Activated CD4-positive, alpha-beta T cell treated with anti-CD3 and anti-CD28 coated beads, Interleukin-2, amount 50 U/mL, for 4 hours (primary cell): ENCODE measurements around the gene TSHR.
"Not testable (repeated sequence)": the region's sequence is repeated elsewhere in the genome, so short reads cannot be mapped to it uniquely, and the experiment has no call there.

ENCODE experiments used
- DNase-seq, 2 experiments: peaks; one replicate each; pipeline ENCODE4 v3.0.0-alpha.2; 2020

TSHR gene

DNA sequence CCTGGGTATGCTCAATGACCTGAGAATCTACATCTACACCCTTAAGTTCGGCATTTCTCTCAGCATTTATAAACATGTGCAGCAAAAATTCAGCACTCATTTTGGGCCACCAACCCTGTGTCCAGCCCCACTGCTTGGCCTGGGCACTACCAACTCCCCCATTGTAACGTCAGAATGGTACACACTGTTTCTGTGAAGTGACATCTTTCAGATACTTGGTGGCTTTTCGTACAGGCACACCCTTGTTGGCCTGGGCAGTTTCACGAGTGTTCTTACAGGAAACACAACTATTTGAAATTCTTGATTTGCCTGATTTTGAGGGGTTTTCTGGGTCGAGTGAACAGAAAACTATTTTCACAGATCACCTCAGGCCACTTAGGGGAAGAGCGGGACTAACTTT lies 46.0 kb downstream of the TSHR start:
- no peak for DNase-seq

- DNase-seq = no peak
Measured at GRCh38 chr14:81004575-81004974, 49.2 kb downstream of the TSHR start.

DNA sequence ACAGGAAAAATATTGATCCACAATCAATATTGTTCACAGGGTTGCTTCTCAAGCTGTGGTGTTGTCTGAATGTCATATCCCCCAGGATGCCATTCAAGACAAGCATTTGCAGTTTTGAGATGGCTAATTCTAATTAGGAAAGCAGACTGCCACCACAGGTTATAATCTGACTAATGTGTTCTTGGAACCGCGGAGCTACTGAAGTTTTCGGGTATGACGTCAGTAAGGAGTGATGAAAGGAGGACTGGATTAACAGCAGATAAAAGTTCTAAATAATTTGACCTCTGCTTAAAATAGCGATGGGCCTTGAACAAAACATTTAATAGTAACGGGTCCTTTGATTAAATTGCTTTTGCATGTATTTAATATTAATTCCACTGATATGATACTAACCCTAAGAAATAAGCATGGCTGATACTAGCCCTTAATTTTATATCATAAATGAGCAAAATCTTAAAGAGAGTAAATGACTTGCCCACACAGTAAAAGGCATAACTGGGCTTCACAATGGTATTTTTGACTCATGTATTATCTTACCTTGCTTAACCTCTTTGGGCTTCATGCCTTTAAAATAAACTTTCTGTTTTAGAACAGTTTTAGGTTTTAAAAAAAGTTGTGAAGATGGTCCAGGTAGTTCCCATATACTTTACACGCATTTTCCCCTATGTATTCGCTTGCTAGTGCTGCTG lies 50.3 kb downstream of the TSHR start:
- no peak for DNase-seq

- DNase-seq = no peak
Measured at GRCh38 chr14:81006266-81006665, 50.8 kb downstream of the TSHR start.

GRCh38 chr14:81007131-81007530 lies 51.7 kb downstream of the TSHR start:
- no peak for DNase-seq

- DNase-seq = no peak
Measured at GRCh38 chr14:81009346-81009745, 53.9 kb downstream of the TSHR start.

DNA sequence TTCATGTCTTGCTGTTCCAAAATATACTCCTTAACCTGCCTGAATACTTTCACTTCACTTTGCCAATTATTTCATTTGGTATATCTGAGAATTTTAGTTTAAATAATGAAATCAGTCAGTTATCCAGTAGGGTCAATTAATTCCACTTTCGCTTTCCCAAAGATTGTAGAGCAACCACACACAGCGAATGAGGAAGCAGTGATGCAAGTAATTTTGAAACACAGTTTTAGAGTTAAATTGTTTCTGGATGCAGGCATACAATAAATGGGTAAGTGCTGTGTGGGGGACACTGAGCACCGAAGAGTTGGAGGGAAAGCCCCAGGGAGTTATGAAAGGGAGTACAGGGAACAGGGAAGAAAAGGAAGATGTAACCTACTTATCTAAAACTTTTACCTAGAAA lies 62.8 kb downstream of the TSHR start:
- no peak for DNase-seq

DNA sequence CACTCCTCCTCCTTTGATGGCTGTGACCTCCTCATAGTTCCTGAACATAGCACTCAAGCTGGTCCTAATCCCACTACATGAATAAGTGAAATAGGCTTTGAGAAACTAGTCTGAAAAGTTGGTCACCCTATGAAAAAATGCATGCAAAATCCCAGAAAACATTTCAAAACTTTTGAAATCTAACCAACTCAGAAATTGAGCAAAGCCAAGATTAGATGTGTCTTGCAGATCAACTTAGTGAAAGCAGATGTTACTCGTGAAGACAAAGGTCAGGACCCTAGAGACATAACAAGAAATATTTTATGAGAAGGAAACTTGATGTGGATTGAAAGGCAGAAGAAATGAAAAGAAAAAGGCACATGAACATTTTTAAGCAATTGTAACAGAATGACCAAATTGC lies 63.3 kb downstream of the TSHR start:
- no peak for DNase-seq

GRCh38 chr14:81019113-81019512 lies 63.7 kb downstream of the TSHR start:
- not testable (repeated sequence) for DNase-seq

- DNase-seq = no peak
Measured at GRCh38 chr14:81023095-81023710, 67.8 kb downstream of the TSHR start.

- no peak for DNase-seq
Measured at GRCh38 chr14:81028461-81028860, 73.0 kb downstream of the TSHR start.

DNA sequence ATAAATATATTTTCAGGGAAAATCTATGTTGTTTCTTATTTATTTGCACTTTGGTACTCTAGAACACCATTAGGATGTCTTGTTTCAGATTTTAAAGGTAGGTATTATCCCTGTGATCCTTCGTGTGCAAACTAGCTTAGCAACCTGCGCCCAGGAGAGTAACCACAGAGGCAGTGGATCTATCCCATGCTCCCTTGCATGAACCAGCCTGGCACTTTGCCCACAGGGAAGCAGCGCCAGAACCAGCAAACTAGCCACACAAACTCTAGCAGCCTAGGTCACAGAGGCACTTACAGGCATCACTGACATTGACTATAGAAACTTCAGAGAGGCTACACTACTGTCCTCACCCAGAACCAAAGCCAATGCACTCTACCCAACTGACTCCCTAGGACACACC lies 76.1 kb downstream of the TSHR start:
- no peak for DNase-seq

DNA sequence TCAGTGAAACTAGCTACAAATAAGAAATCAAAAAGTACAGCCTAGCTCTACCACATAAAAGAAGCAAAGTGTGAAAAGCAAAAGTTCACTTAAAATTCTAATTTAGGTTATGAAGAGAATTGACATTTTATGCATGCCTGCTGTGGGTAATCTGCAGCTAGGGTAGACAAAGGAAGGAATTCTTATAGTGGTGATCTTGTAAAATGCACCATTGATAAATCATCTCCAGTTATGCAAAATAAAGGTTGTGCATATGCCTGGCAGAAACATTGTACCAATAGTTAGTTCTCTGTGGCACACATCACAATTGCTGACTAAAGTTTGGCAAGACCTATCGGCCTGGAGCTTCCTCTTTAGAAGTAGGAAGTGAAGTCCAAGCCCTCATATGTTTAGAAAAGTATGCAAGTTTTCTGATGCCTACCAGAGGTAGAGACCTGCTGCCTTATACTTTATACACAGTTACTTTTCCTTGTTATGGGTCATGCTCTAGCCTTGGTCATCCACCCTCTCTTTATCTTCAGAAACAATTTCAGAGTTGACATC lies 78.3 kb downstream of the TSHR start:
- no peak for DNase-seq

- no peak for DNase-seq
Measured at GRCh38 chr14:81042438-81042837, 87.0 kb downstream of the TSHR start.

- DNase-seq = no peak
Measured at GRCh38 chr14:81051547-81051946, 96.1 kb downstream of the TSHR start.

DNA sequence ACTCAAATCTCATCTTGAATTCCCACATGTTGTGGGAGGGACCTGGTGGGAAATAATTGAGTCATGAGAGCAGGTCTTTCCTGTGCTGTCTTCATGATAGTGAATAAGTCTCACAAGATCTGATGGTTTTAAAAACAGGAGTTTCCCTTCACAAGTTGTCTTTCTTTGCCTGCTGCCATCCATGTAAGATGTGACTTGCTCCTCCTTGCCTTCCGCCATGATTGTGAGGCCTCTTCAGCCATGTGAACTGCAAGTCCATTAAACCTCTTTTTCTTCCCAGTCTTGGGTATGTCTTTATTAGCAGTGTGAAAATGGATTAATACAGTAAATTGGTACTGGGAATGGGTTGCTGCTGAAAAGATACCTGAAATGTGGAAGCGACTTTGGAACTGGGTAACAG lies 98.6 kb downstream of the TSHR start:
- DNase-seq = not testable (repeated sequence)

- no peak for DNase-seq
Measured at GRCh38 chr14:81055971-81056370, 100.5 kb downstream of the TSHR start.

- DNase-seq = no peak
Measured at GRCh38 chr14:81062380-81062779, 107.0 kb downstream of the TSHR start.

GRCh38 chr14:81062816-81063215 lies 107.4 kb downstream of the TSHR start:
- no peak for DNase-seq

DNA sequence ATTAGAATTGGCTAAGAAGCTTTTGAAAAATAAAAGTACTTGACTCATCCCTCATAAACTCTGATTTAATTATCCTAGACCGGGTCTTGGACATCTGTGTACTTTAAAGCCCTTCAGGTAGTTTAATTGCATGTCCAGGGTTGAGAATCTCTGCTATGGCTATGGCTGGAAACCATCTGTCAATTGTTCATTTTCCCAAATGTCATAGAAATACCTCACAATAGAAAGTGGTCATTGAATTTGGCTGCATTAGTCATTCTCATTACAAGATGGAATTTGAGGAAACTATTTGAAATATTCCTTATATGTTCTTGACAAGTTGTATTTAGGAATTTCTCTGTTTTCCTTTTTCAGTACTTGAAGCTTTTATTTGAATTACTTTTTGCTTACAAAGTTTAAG lies 111.3 kb downstream of the TSHR start:
- DNase-seq = no peak

DNA sequence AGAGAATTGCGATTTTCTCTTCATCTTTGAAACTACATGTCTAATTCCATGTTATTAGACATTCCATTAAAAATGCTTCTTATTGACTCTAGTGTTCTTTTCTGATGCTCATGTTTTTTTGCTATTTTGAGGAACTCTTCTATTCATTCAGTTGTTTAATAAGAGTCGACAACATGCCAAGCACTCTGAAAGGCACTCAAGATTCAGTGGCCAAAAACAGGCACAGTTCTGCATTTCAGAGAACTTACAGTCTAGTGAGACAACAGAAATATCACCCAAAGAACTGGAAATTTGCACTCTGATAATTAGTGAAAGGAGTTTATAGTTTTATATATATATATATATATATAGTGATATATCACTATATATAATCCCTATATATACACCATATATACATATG lies 111.7 kb downstream of the TSHR start:
- DNase-seq = no peak

- DNase-seq = no peak
Measured at GRCh38 chr14:81068176-81068782, 112.9 kb downstream of the TSHR start.

DNA sequence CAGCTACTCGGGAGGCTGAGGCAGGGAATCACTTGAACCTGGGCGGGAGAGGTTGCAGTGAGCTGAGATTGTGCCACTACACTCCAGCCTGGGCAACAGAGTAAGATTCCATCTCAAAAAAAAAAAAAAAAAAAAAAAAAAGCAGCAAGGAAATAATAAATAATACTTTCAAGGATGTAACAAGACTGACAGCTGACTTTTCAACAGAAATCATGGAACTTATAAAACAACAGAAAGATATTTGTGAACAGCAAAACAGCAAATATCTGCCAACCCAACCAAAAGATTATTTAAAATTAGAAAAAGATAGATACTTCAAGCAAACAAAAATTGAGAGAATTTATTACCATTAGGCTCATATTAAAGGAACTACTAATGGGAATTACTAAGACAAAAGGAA lies 115.1 kb downstream of the TSHR start:
- DNase-seq = no peak

DNA sequence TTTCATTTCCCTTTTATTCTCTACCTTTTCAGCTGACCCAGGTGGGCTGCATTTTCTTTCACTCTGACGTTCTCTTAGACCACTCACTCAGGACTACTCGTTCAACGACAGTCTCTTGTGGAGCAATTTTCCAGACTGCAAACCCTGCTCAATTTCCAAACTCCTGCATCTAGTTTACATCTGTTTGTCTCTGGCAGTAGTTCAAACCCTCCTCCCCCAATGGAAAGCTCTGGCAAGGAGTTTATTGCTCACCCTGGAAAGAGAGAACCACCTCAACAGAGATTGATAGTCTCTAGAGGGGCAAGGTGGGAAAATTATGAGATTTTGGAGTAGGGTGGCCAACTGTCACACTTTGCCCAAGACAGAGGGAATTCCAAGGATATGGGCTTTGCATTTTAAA lies 130.2 kb downstream of the TSHR start:
- DNase-seq = no peak
